ENCODE data around the gene TAAR9.
"Not testable (repeated sequence)": the region's sequence is repeated elsewhere in the genome, so short reads cannot be mapped to it uniquely, and the experiment has no call there.

Gene TAAR9

GRCh38 chr6:132552372-132552771 is 14.3 kb downstream of the TAAR9 start, which contains the start of gene TAAR8:
Gene TAAR8, plus strand, starts transcription at chr6:132552672. Its CDS starts 21 bp downstream, at chr6:132552693.
- H3K27ac ChIP-seq, result no peak within 1 kb of the TSS
- no peak for TF ChIP-seq CTCF (IDR thresholded peaks at IDR 0.05; ENCODE audit: low read depth, low read length, missing control alignments)
- H3K36me3 ChIP-seq (replicated peaks), result no peaks in the 10 kb centered on the region
- H3K4me3 ChIP-seq (ENCODE audit: low read depth, low read length), result no peak within 1 kb of the TSS
- DNase-seq, result no peak
- H3K27me3 ChIP-seq (replicated peaks), result no peaks in the 10 kb centered on the region
- in situ Hi-C loops (cut with HindIII; ENCODE audit: low pct_ligation_motif_present, low sequenced_read_pairs), result no loop called here

- in situ Hi-C loops (cut with HindIII; ENCODE audit: low pct_ligation_motif_present, low sequenced_read_pairs); DNase-seq; H3K36me3 ChIP-seq (replicated peaks); H3K27me3 ChIP-seq (replicated peaks); H3K4me3 ChIP-seq (ENCODE audit: low read depth, low read length); H3K27ac ChIP-seq: not testable (repeated sequence)
Measured at GRCh38 chr6:132560087-132560486, 22.0 kb downstream of the TAAR9 start.

- no peak for TF ChIP-seq CTCF (IDR thresholded peaks at IDR 0.05; ENCODE audit: low read depth, low read length, missing control alignments)
- Histone ChIP-seq H3K27ac (no peak overlapping the region), H3K27me3 (replicated peaks) (peaks cover 6% of the 10 kb centered on the region), H3K36me3 (replicated peaks) (no peaks in the 10 kb centered on the region), H3K4me3 (ENCODE audit: low read depth, low read length) (no peak overlapping the region)
- in situ Hi-C loops (cut with HindIII; ENCODE audit: low pct_ligation_motif_present, low sequenced_read_pairs), result no loop called here
- DNase-seq, result no peak
Measured at GRCh38 chr6:132566404-132566803, 28.3 kb downstream of the TAAR9 start.

- DNase-seq, result no peak
- Histone ChIP-seq H3K36me3 (replicated peaks) (no peaks in the 10 kb centered on the region), H3K27me3 (replicated peaks) (peaks cover 8% of the 10 kb centered on the region), H3K27ac (no peak overlapping the region), H3K4me3 (ENCODE audit: low read depth, low read length) (no peak overlapping the region)
- in situ Hi-C loops (cut with HindIII; ENCODE audit: low pct_ligation_motif_present, low sequenced_read_pairs), result no loop called here
- TF ChIP-seq CTCF (IDR thresholded peaks at IDR 0.05; ENCODE audit: low read depth, low read length, missing control alignments), result no peak
Measured at GRCh38 chr6:132567566-132567965, 29.5 kb downstream of the TAAR9 start.

GRCh38 chr6:132568611-132569010 is 30.5 kb downstream of the TAAR9 start:
- H3K27me3 ChIP-seq (replicated peaks), result peaks cover 8% of the 10 kb centered on the region
- no peak for TF ChIP-seq CTCF (IDR thresholded peaks at IDR 0.05; ENCODE audit: low read depth, low read length, missing control alignments)

GRCh38 chr6:132569170-132569569 is 31.1 kb downstream of the TAAR9 start:
- Histone ChIP-seq H3K36me3 (replicated peaks) (no peaks in the 10 kb centered on the region), H3K27me3 (replicated peaks) (peaks cover 8% of the 10 kb centered on the region), H3K27ac (no peak overlapping the region), H3K4me3 (ENCODE audit: low read depth, low read length) (no peak overlapping the region)
- in situ Hi-C loops (cut with HindIII; ENCODE audit: low pct_ligation_motif_present, low sequenced_read_pairs), result no loop called here
- no peak for TF ChIP-seq CTCF (IDR thresholded peaks at IDR 0.05; ENCODE audit: low read depth, low read length, missing control alignments)
- DNase-seq, result no peak

More at GRCh38 chr6:132568611-132569010, 30.5 kb downstream of the TAAR9 start:
- in situ Hi-C loops (cut with HindIII; ENCODE audit: low pct_ligation_motif_present, low sequenced_read_pairs), result no loop called here
- Histone ChIP-seq H3K4me3 (ENCODE audit: low read depth, low read length) (no peak overlapping the region), H3K36me3 (replicated peaks) (no peaks in the 10 kb centered on the region), H3K27ac (no peak overlapping the region)
- DNase-seq, result no peak

Measured in brain microvascular endothelial cell (primary cell).